ENCODE measurements around the gene GNLY.

DNA sequence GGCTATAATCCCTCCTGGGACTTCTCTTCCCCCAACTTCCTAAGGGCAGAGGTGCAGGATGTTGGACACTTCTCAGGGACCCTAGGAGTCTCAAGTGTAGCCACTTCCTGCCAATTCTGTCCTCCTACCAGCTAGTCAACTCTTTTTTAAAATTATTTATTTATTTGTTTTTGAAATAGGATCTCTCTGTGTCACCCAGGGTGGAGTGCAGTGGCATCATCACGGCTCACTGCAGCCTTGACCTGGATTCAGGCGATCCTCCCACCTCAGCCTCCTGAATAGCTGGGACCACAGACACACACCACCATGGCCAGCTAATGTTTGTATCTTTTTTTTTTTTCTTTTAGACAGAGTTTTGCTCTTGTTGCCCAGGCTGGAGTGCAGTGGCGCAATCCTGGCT is 37.7 kb upstream of the GNLY start:
- TF ChIP-seq, protein P1, sequence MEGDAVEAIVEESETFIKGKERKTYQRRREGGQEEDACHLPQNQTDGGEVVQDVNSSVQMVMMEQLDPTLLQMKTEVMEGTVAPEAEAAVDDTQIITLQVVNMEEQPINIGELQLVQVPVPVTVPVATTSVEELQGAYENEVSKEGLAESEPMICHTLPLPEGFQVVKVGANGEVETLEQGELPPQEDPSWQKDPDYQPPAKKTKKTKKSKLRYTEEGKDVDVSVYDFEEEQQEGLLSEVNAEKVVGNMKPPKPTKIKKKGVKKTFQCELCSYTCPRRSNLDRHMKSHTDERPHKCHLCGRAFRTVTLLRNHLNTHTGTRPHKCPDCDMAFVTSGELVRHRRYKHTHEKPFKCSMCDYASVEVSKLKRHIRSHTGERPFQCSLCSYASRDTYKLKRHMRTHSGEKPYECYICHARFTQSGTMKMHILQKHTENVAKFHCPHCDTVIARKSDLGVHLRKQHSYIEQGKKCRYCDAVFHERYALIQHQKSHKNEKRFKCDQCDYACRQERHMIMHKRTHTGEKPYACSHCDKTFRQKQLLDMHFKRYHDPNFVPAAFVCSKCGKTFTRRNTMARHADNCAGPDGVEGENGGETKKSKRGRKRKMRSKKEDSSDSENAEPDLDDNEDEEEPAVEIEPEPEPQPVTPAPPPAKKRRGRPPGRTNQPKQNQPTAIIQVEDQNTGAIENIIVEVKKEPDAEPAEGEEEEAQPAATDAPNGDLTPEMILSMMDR (IDR thresholded peaks at IDR 0.05): no peak
- TF ChIP-seq POLR2A (IDR thresholded peaks at IDR 0.05): no peak

Data from vagina (tissue), 2 donors.